ENCODE measurements around the gene PRDX3.
A peak's percentile ranks its signal among the peaks of the same experiment; 100 is the strongest.

The PRDX3 gene

DNA sequence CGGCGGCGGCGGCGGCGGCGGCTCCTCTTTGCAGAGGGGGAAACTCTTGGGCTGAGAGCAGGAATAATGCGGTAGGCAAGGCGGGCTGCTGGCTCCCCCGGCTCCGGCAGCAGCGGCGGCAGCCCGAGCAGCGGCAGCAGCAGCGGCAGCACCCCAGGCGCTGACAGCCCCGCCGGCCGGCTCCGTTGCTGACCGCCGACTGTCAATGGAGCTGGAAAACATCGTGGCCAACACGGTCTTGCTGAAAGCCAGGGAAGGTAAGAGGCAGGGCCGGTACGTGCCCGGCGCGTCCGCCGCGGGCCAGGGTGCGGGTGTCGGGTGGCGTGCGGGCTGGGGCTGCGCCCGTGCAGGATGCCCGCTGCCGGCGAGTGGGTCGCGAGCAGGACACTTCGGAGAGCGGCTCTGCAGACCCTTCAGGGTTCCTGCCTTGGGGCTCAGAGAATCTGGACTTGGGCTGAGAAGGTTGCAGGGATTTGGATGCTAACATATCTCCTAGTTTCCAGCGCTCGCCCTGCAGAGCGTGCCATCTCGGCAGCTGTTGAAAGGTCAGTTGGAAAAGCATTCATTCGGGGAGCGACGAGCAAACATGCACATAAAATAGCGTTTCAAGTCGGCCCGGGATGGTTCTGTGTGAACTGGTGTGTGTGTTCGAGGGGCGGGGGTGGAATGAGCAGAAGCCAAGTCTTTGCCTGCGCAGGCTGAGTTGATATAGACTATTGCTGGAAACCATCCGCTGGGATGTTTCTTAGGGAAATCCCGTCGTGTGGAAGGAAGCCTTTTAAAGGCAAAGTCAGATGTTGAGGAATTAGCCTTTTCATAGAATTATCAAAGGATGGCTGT, 29.3 kb upstream of the PRDX3 start:
- TF ChIP-seq PPARA (CRISPR knock-in tag; IDR thresholded peaks at IDR 0.05; ENCODE audit: borderline replicate concordance) (no peak), ARNTL (CRISPR knock-in tag; IDR thresholded peaks at IDR 0.05; ENCODE audit: borderline replicate concordance, low read depth) (no peak), ZFP3 (CRISPR knock-in tag; IDR thresholded peaks at IDR 0.05) (no peak), ZNF8 (CRISPR knock-in tag; IDR thresholded peaks at IDR 0.05) (no peak), ZC3H10 (CRISPR knock-in tag; IDR thresholded peaks at IDR 0.05) (no peak), SNAI2 (CRISPR knock-in tag; IDR thresholded peaks at IDR 0.05) (no peak), TOX (CRISPR knock-in tag; IDR thresholded peaks at IDR 0.05; ENCODE audit: borderline replicate concordance) (no peak), OSR1 (CRISPR knock-in tag; IDR thresholded peaks at IDR 0.05) (no peak), ESRRG (CRISPR knock-in tag; IDR thresholded peaks at IDR 0.05) (no peak), ZNF70 (CRISPR knock-in tag; IDR thresholded peaks at IDR 0.05) (no peak), ZNF565 (CRISPR knock-in tag; conservative IDR thresholded peaks at IDR 0.05; ENCODE audit: low read depth) (no peak), RARB (CRISPR knock-in tag; IDR thresholded peaks at IDR 0.05) (no peak)
- TF ChIP-seq, protein P1, sequence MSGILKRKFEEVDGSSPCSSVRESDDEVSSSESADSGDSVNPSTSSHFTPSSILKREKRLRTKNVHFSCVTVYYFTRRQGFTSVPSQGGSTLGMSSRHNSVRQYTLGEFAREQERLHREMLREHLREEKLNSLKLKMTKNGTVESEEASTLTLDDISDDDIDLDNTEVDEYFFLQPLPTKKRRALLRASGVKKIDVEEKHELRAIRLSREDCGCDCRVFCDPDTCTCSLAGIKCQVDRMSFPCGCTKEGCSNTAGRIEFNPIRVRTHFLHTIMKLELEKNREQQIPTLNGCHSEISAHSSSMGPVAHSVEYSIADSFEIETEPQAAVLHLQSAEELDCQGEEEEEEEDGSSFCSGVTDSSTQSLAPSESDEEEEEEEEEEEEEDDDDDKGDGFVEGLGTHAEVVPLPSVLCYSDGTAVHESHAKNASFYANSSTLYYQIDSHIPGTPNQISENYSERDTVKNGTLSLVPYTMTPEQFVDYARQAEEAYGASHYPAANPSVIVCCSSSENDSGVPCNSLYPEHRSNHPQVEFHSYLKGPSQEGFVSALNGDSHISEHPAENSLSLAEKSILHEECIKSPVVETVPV (CRISPR knock-in tag; IDR thresholded peaks at IDR 0.05) = no peak
- TF ChIP-seq, protein P2, sequence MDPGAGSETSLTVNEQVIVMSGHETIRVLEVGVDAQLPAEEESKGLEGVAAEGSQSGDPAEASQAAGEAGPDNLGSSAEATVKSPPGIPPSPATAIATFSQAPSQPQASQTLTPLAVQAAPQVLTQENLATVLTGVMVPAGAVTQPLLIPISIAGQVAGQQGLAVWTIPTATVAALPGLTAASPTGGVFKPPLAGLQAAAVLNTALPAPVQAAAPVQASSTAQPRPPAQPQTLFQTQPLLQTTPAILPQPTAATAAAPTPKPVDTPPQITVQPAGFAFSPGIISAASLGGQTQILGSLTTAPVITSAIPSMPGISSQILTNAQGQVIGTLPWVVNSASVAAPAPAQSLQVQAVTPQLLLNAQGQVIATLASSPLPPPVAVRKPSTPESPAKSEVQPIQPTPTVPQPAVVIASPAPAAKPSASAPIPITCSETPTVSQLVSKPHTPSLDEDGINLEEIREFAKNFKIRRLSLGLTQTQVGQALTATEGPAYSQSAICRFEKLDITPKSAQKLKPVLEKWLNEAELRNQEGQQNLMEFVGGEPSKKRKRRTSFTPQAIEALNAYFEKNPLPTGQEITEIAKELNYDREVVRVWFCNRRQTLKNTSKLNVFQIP (CRISPR knock-in tag; IDR thresholded peaks at IDR 0.05; ENCODE audit: borderline replicate concordance, low read depth) = no peak
- TF ChIP-seq, protein P3, sequence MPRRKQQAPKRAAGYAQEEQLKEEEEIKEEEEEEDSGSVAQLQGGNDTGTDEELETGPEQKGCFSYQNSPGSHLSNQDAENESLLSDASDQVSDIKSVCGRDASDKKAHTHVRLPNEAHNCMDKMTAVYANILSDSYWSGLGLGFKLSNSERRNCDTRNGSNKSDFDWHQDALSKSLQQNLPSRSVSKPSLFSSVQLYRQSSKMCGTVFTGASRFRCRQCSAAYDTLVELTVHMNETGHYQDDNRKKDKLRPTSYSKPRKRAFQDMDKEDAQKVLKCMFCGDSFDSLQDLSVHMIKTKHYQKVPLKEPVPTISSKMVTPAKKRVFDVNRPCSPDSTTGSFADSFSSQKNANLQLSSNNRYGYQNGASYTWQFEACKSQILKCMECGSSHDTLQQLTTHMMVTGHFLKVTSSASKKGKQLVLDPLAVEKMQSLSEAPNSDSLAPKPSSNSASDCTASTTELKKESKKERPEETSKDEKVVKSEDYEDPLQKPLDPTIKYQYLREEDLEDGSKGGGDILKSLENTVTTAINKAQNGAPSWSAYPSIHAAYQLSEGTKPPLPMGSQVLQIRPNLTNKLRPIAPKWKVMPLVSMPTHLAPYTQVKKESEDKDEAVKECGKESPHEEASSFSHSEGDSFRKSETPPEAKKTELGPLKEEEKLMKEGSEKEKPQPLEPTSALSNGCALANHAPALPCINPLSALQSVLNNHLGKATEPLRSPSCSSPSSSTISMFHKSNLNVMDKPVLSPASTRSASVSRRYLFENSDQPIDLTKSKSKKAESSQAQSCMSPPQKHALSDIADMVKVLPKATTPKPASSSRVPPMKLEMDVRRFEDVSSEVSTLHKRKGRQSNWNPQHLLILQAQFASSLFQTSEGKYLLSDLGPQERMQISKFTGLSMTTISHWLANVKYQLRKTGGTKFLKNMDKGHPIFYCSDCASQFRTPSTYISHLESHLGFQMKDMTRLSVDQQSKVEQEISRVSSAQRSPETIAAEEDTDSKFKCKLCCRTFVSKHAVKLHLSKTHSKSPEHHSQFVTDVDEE (CRISPR knock-in tag; IDR thresholded peaks at IDR 0.05) = no peak
- ATAC-seq = peak; percentile 41

DNA sequence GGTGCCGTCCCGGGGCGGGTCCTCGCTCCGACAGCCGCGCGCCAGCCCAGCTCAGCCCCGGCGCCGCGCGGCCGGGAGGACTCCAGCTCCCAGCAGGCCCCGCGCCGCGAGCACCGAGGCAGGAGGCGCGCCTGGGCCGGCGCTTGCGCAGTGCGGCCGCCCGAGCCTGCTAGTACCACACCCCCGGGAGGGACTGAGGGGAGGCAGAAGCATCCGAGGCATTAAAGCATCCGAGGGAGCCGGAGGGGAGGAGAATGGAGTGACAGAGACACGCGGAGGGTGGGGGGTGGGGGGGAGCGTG, 28.7 kb upstream of the PRDX3 start, which contains the start of gene GRK5:
TSS of gene GRK5 (plus strand) at position 206 of the 301 bp plus-strand sequence. CDS start 347 bp downstream, outside the sequence.
- TF ChIP-seq CSDC2 (CRISPR knock-in tag; IDR thresholded peaks at IDR 0.05) (no peak), SNAI2 (CRISPR knock-in tag; IDR thresholded peaks at IDR 0.05) (no peak), ZNF8 (CRISPR knock-in tag; IDR thresholded peaks at IDR 0.05) (no peak), OSR1 (CRISPR knock-in tag; IDR thresholded peaks at IDR 0.05) (no peak), PPARA (CRISPR knock-in tag; IDR thresholded peaks at IDR 0.05; ENCODE audit: borderline replicate concordance) (no peak), ARNTL (CRISPR knock-in tag; IDR thresholded peaks at IDR 0.05; ENCODE audit: borderline replicate concordance, low read depth) (no peak), BACH2 (CRISPR knock-in tag; IDR thresholded peaks at IDR 0.05; ENCODE audit: borderline replicate concordance) (no peak)
- TF ChIP-seq, protein P3 (CRISPR knock-in tag; IDR thresholded peaks at IDR 0.05) = no peak
- TF ChIP-seq, protein P4, sequence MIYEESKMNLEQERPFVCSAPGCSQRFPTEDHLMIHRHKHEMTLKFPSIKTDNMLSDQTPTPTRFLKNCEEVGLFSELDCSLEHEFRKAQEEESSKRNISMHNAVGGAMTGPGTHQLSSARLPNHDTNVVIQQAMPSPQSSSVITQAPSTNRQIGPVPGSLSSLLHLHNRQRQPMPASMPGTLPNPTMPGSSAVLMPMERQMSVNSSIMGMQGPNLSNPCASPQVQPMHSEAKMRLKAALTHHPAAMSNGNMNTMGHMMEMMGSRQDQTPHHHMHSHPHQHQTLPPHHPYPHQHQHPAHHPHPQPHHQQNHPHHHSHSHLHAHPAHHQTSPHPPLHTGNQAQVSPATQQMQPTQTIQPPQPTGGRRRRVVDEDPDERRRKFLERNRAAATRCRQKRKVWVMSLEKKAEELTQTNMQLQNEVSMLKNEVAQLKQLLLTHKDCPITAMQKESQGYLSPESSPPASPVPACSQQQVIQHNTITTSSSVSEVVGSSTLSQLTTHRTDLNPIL (CRISPR knock-in tag; IDR thresholded peaks at IDR 0.05; ENCODE audit: low read depth) = no peak
- TF ChIP-seq, protein P5, sequence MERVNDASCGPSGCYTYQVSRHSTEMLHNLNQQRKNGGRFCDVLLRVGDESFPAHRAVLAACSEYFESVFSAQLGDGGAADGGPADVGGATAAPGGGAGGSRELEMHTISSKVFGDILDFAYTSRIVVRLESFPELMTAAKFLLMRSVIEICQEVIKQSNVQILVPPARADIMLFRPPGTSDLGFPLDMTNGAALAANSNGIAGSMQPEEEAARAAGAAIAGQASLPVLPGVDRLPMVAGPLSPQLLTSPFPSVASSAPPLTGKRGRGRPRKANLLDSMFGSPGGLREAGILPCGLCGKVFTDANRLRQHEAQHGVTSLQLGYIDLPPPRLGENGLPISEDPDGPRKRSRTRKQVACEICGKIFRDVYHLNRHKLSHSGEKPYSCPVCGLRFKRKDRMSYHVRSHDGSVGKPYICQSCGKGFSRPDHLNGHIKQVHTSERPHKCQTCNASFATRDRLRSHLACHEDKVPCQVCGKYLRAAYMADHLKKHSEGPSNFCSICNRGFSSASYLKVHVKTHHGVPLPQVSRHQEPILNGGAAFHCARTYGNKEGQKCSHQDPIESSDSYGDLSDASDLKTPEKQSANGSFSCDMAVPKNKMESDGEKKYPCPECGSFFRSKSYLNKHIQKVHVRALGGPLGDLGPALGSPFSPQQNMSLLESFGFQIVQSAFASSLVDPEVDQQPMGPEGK (CRISPR knock-in tag; IDR thresholded peaks at IDR 0.05; ENCODE audit: borderline replicate concordance) = no peak
- ATAC-seq = peak; percentile 83

Data from SK-N-SH treated with all-trans-retinoic acid at 6 μM for 48 hours (cell line).